ENCODE measurements around the gene CDAN1.

Gene CDAN1

GRCh38 chr15:42727750-42728381 is 9.1 kb downstream of the CDAN1 start:
- Mint-ChIP-seq H3K36me3 (ENCODE audit: low read depth) (peaks cover 23% of the 10 kb centered on the region), H3K9me3 (no peaks in the 10 kb centered on the region), H3K4me1 (ENCODE audit: low read depth) (no peaks in the 10 kb centered on the region), H3K27ac (no peak overlapping the region), H3K4me3 (no peak overlapping the region), H3K27me3 (ENCODE audit: low read depth) (no peaks in the 10 kb centered on the region)

- H3K27me3 Mint-ChIP-seq (ENCODE audit: low read depth): no peaks in the 10 kb centered on the region
- H3K9me3 Mint-ChIP-seq: no peaks in the 10 kb centered on the region
- H3K27ac Mint-ChIP-seq: no peak overlapping the region
- H3K4me1 Mint-ChIP-seq (ENCODE audit: low read depth): no peaks in the 10 kb centered on the region
- H3K4me3 Mint-ChIP-seq: no peak overlapping the region
- H3K36me3 Mint-ChIP-seq (ENCODE audit: low read depth): peaks cover 18% of the 10 kb centered on the region
These were observed 10.8 kb downstream of the CDAN1 start for GRCh38 chr15:42726114-42726513.

- Mint-ChIP-seq H3K4me3 (no peak overlapping the region), H3K36me3 (ENCODE audit: low read depth) (peaks cover 16% of the 10 kb centered on the region), H3K9me3 (no peaks in the 10 kb centered on the region), H3K27ac (no peak overlapping the region), H3K4me1 (ENCODE audit: low read depth) (no peaks in the 10 kb centered on the region), H3K27me3 (ENCODE audit: low read depth) (no peaks in the 10 kb centered on the region)
These were observed 11.5 kb downstream of the CDAN1 start for GRCh38 chr15:42725331-42725903.

- no peak overlapping the region for H3K27ac Mint-ChIP-seq
- H3K4me1 Mint-ChIP-seq (ENCODE audit: low read depth): no peaks in the 10 kb centered on the region
- no peaks in the 10 kb centered on the region for H3K9me3 Mint-ChIP-seq
- H3K36me3 Mint-ChIP-seq (ENCODE audit: low read depth): peaks cover 16% of the 10 kb centered on the region
- H3K4me3 Mint-ChIP-seq: no peak overlapping the region
- H3K27me3 Mint-ChIP-seq (ENCODE audit: low read depth): no peaks in the 10 kb centered on the region
These were observed 12.7 kb downstream of the CDAN1 start for GRCh38 chr15:42724276-42724675.

- H3K36me3 Mint-ChIP-seq (ENCODE audit: low read depth): peaks cover 14% of the 10 kb centered on the region
- no peak overlapping the region for H3K4me3 Mint-ChIP-seq
- H3K4me1 Mint-ChIP-seq (ENCODE audit: low read depth): no peaks in the 10 kb centered on the region
- H3K9me3 Mint-ChIP-seq: no peaks in the 10 kb centered on the region
- H3K27me3 Mint-ChIP-seq (ENCODE audit: low read depth): no peaks in the 10 kb centered on the region
- H3K27ac Mint-ChIP-seq: no peak overlapping the region
These were observed 13.9 kb downstream of the CDAN1 start for GRCh38 chr15:42723068-42723467.

- Mint-ChIP-seq H3K27ac (no peak overlapping the region), H3K9me3 (no peaks in the 10 kb centered on the region), H3K4me1 (ENCODE audit: low read depth) (no peaks in the 10 kb centered on the region), H3K4me3 (no peak overlapping the region), H3K36me3 (ENCODE audit: low read depth) (peaks cover 14% of the 10 kb centered on the region), H3K27me3 (ENCODE audit: low read depth) (no peaks in the 10 kb centered on the region)
These were observed 15.0 kb downstream of the CDAN1 start for GRCh38 chr15:42721916-42722315.

GRCh38 chr15:42721016-42721415 is 15.9 kb downstream of the CDAN1 start:
- Mint-ChIP-seq H3K27ac (no peak overlapping the region), H3K36me3 (ENCODE audit: low read depth) (peaks cover 11% of the 10 kb centered on the region)

GRCh38 chr15:42720071-42720470 is 16.9 kb downstream of the CDAN1 start:
- Mint-ChIP-seq H3K27ac (no peak overlapping the region), H3K36me3 (ENCODE audit: low read depth) (peaks cover 6% of the 10 kb centered on the region), H3K27me3 (ENCODE audit: low read depth) (no peaks in the 10 kb centered on the region), H3K4me1 (ENCODE audit: low read depth) (no peaks in the 10 kb centered on the region), H3K4me3 (no peak overlapping the region), H3K9me3 (no peaks in the 10 kb centered on the region)

More at GRCh38 chr15:42721016-42721415, 15.9 kb downstream of the CDAN1 start:
- H3K27me3 Mint-ChIP-seq (ENCODE audit: low read depth): no peaks in the 10 kb centered on the region
- no peaks in the 10 kb centered on the region for H3K9me3 Mint-ChIP-seq
- no peaks in the 10 kb centered on the region for H3K4me1 Mint-ChIP-seq (ENCODE audit: low read depth)
- H3K4me3 Mint-ChIP-seq: no peak overlapping the region

GRCh38 chr15:42719043-42719442 is 17.9 kb downstream of the CDAN1 start:
- Mint-ChIP-seq H3K4me3 (no peak overlapping the region), H3K36me3 (ENCODE audit: low read depth) (peaks cover 2% of the 10 kb centered on the region), H3K27me3 (ENCODE audit: low read depth) (no peaks in the 10 kb centered on the region), H3K9me3 (no peaks in the 10 kb centered on the region), H3K27ac (no peak overlapping the region), H3K4me1 (ENCODE audit: low read depth) (no peaks in the 10 kb centered on the region)

GRCh38 chr15:42716626-42717025 is 20.3 kb downstream of the CDAN1 start:
- no peaks in the 10 kb centered on the region for H3K9me3 Mint-ChIP-seq
- no peak overlapping the region for H3K27ac Mint-ChIP-seq
- no peak overlapping the region for H3K4me3 Mint-ChIP-seq
- no peaks in the 10 kb centered on the region for H3K4me1 Mint-ChIP-seq (ENCODE audit: low read depth)
- no peaks in the 10 kb centered on the region for H3K36me3 Mint-ChIP-seq (ENCODE audit: low read depth)
- H3K27me3 Mint-ChIP-seq (ENCODE audit: low read depth): no peaks in the 10 kb centered on the region

- Mint-ChIP-seq H3K4me1 (ENCODE audit: low read depth) (no peaks in the 10 kb centered on the region), H3K27ac (no peak overlapping the region), H3K9me3 (no peaks in the 10 kb centered on the region), H3K36me3 (ENCODE audit: low read depth) (no peaks in the 10 kb centered on the region), H3K4me3 (no peak overlapping the region), H3K27me3 (ENCODE audit: low read depth) (no peaks in the 10 kb centered on the region)
These were observed 20.8 kb downstream of the CDAN1 start for GRCh38 chr15:42716125-42716524.

GRCh38 chr15:42712584-42712983 is 24.3 kb downstream of the CDAN1 start:
- Mint-ChIP-seq H3K27ac (no peak overlapping the region), H3K4me1 (ENCODE audit: low read depth) (peaks cover 4% of the 10 kb centered on the region), H3K9me3 (no peaks in the 10 kb centered on the region), H3K4me3 (no peak overlapping the region), H3K27me3 (ENCODE audit: low read depth) (no peaks in the 10 kb centered on the region), H3K36me3 (ENCODE audit: low read depth) (no peaks in the 10 kb centered on the region)

GRCh38 chr15:42711746-42712145 is 25.2 kb downstream of the CDAN1 start:
- no peaks in the 10 kb centered on the region for H3K36me3 Mint-ChIP-seq (ENCODE audit: low read depth)
- H3K9me3 Mint-ChIP-seq: no peaks in the 10 kb centered on the region
- H3K27ac Mint-ChIP-seq: no peak overlapping the region
- peaks cover 4% of the 10 kb centered on the region for H3K4me1 Mint-ChIP-seq (ENCODE audit: low read depth)
- H3K4me3 Mint-ChIP-seq: no peak overlapping the region
- no peaks in the 10 kb centered on the region for H3K27me3 Mint-ChIP-seq (ENCODE audit: low read depth)

GRCh38 chr15:42710662-42711061 is 26.3 kb downstream of the CDAN1 start:
- Mint-ChIP-seq H3K27ac (no peak overlapping the region), H3K4me3 (no peak overlapping the region), H3K27me3 (ENCODE audit: low read depth) (no peaks in the 10 kb centered on the region), H3K4me1 (ENCODE audit: low read depth) (peaks cover 4% of the 10 kb centered on the region), H3K9me3 (no peaks in the 10 kb centered on the region), H3K36me3 (ENCODE audit: low read depth) (no peaks in the 10 kb centered on the region)

GRCh38 chr15:42707873-42708544 is 28.9 kb downstream of the CDAN1 start:
- Mint-ChIP-seq H3K9me3 (no peaks in the 10 kb centered on the region), H3K4me3 (no peak overlapping the region), H3K36me3 (ENCODE audit: low read depth) (no peaks in the 10 kb centered on the region), H3K27ac (no peak overlapping the region), H3K4me1 (ENCODE audit: low read depth) (peaks cover 4% of the 10 kb centered on the region), H3K27me3 (ENCODE audit: low read depth) (no peaks in the 10 kb centered on the region)
